HG03196 (cell line): Measurements from ENCODE around the gene ACBD6.
A peak's percentile ranks its signal among the peaks of the same experiment; 100 is the strongest.

Source experiments
- ATAC-seq: cut with Tn5 transposase; IDR thresholded peaks from one replicate; pipeline ENCODE4 v1.9.1; 2021; ENCODE audit not compliant: unreplicated experiment

The ACBD6 gene

GRCh38 chr1:180527101-180527669 is 24.8 kb upstream of the ACBD6 start:
- ATAC-seq: no peak

GRCh38 chr1:180525715-180526039 is 23.3 kb upstream of the ACBD6 start:
- ATAC-seq: no peak

GRCh38 chr1:180524915-180525714 is 22.7 kb upstream of the ACBD6 start:
- no peak for ATAC-seq

GRCh38 chr1:180524160-180524914 is 22.0 kb upstream of the ACBD6 start:
- ATAC-seq: no peak

- no peak for ATAC-seq
Observed at GRCh38 chr1:180522213-180522515, 19.8 kb upstream of the ACBD6 start.

- ATAC-seq: no peak
Observed at GRCh38 chr1:180521474-180522212, 19.3 kb upstream of the ACBD6 start.

GRCh38 chr1:180519846-180520245 is 17.5 kb upstream of the ACBD6 start:
- no peak for ATAC-seq

- ATAC-seq: peak; percentile 84
Observed at GRCh38 chr1:180515857-180516388, 13.5 kb upstream of the ACBD6 start.

GRCh38 chr1:180515364-180515763 is 13.0 kb upstream of the ACBD6 start:
- ATAC-seq: no peak

GRCh38 chr1:180513531-180513930 is 11.2 kb upstream of the ACBD6 start:
- ATAC-seq: no peak

- ATAC-seq: no peak
Observed at GRCh38 chr1:180510882-180511281, 8.5 kb upstream of the ACBD6 start.

GRCh38 chr1:180508725-180509097 is 6.3 kb upstream of the ACBD6 start:
- ATAC-seq: no peak

GRCh38 chr1:180507795-180508724 is 5.7 kb upstream of the ACBD6 start:
- ATAC-seq: no peak

GRCh38 chr1:180505732-180506335 is 3.5 kb upstream of the ACBD6 start:
- ATAC-seq: no peak

GRCh38 chr1:180504186-180504585 is 1.8 kb upstream of the ACBD6 start:
- no peak for ATAC-seq

- ATAC-seq: no peak
Observed at GRCh38 chr1:180503280-180503862, 994 bp upstream of the ACBD6 start.

GRCh38 chr1:180501865-180502360 is 464 bp downstream of the ACBD6 start:
- ATAC-seq: peak; percentile 31

- ATAC-seq: no peak
Observed at GRCh38 chr1:180500689-180501088, 1.7 kb downstream of the ACBD6 start.

GRCh38 chr1:180498594-180498993 is 3.8 kb downstream of the ACBD6 start:
- no peak for ATAC-seq
